HepG2 (cell line): Measurements from ENCODE around the gene CLASRP. TPM values are rescaled to one million over a fixed set of nuclear protein-coding genes. Genes with fewer than 3 reads are reported as not detected.

Source experiments
- ATAC-seq: fragments of 200-7000 bp; cut with Tn5 transposase; 3 replicates; pipeline ENCODE4 v1.9.1; 2020; ENCODE audit warnings: mild to moderate bottlenecking, moderate library complexity
- BruUV-seq: library from RNA; stranded (reverse); fragments of 400-500 nt; replicated peaks from 2 replicates; lab custom pipeline; 2021; lab: Mats Ljungman, UMichigan
- CTCF ChIA-PET: fragments of 300-600 bp; formaldehyde crosslinking; extraction: SDS; loops from one replicate; lab custom pipeline; 2021; ENCODE audit warnings: low total read pairs, inconsistent platforms, low intra/inter-chr PET ratio; lab: Yijun Ruan, JAX
- POLR2A ChIA-PET: fragments of 350-600 bp; sonication (Branson Sonifier 250); formaldehyde crosslinking; loops from one replicate; lab custom pipeline; 2020; ENCODE audit warnings: antibody characterized with exemption, inconsistent platforms; lab: Yijun Ruan, JAX
- DNase-seq: peaks from one replicate; pipeline ENCODE4 v3.0.0-alpha.2; 2015; ENCODE audit warnings: low spot score
- FAIRE-seq: peaks from 3 replicates; lab custom pipeline; 2011; peaks lifted over from hg19 to GRCh38; lab: Jason Lieb, UNC
- H2AFZ ChIP-seq: one replicate; pipeline ENCODE4 v1.6.1; 2011; ENCODE audit warnings: low read length, inconsistent platforms
- H3K27ac ChIP-seq: fragments of 300-600 bp; 3 replicates; pipeline ENCODE4 v1.8.0; 2011; ENCODE audit warnings: mixed run types, mild to moderate bottlenecking, mixed read lengths, low read length, inconsistent platforms; ENCODE audit not compliant: insufficient read depth; ENCODE audit errors: extremely low read length
- H3K27me3 ChIP-seq, 2 experiments: fragments of 200-600 bp in 1 of 2; 2 replicates in 1 of 2; 3 replicates in 1 of 2; pipeline versions ENCODE4 v1.6.0 to v1.8.0; 2011; ENCODE audit warnings: low read length in 2 of 2, mild to moderate bottlenecking in 2 of 2, moderate library complexity in 2 of 2, inconsistent platforms in 1 of 2; ENCODE audit not compliant: insufficient read depth in 2 of 2, control insufficient read depth in 1 of 2
- H3K36me3 ChIP-seq, 2 experiments: fragments of 200-600 bp in 1 of 2; replicated peaks in 1 of 2; 2 replicates in 1 of 2; 3 replicates in 1 of 2; pipeline versions ENCODE4 v1.5.1 to v1.8.0; 2011; ENCODE audit warnings: low read length in 2 of 2, inconsistent platforms in 1 of 2; ENCODE audit not compliant: insufficient read depth in 2 of 2, control insufficient read depth in 1 of 2
- H3K4me1 ChIP-seq: 2 replicates; pipeline ENCODE4 v1.5.1; 2012; ENCODE audit warnings: low read length, inconsistent platforms; ENCODE audit not compliant: insufficient read depth
- H3K4me2 ChIP-seq: 2 replicates; pipeline ENCODE4 v1.6.0; 2011; ENCODE audit warnings: low read depth, low read length, inconsistent platforms
- H3K4me3 ChIP-seq, 3 experiments: fragments of 200-600 bp in 1 of 3; sonication (generic), shearing (Covaris generic) in 1 of 3; replicated peaks in 1 of 3; 2 replicates each; pipeline ENCODE4 v1.5.1; 2011 to 2016; ENCODE audit warnings: low read length in 3 of 3, inconsistent platforms in 2 of 3, low read depth in 2 of 3, mild to moderate bottlenecking in 2 of 3, control low read depth in 1 of 3, mixed read lengths in 1 of 3; ENCODE audit not compliant: insufficient read depth in 1 of 3
- H3K79me2 ChIP-seq: one replicate; pipeline ENCODE4 v1.6.1; 2011; ENCODE audit warnings: low read length, inconsistent platforms; ENCODE audit not compliant: insufficient read depth
- H3K9ac ChIP-seq: 2 replicates; pipeline ENCODE4 v1.6.0; 2011; ENCODE audit warnings: mild to moderate bottlenecking, low read depth, low read length, inconsistent platforms; ENCODE audit not compliant: insufficient read depth
- H3K9me3 ChIP-seq: 2 replicates; pipeline ENCODE4 v1.5.1; 2012; ENCODE audit warnings: mild to moderate bottlenecking, low read length
- H4K20me1 ChIP-seq: 2 replicates; pipeline ENCODE4 v1.6.0; 2011; ENCODE audit warnings: inconsistent platforms, mild to moderate bottlenecking, low read length, moderate library complexity; ENCODE audit not compliant: insufficient read depth
- AFF4 ChIP-seq: sonication (generic); formaldehyde crosslinking; IDR thresholded peaks from 2 replicates; pipeline ENCODE4 v1.4.0; 2020; ENCODE audit warnings: missing genetic modification reagents
- CENPX ChIP-seq: sonication (generic); formaldehyde crosslinking; IDR thresholded peaks from 2 replicates; pipeline ENCODE4 v1.9.0; 2021; ENCODE audit warnings: mild to moderate bottlenecking, missing genetic modification reagents, moderate library complexity
- KAT7 ChIP-seq: IDR thresholded peaks from 2 replicates; pipeline ENCODE4 v1.6.1; 2018; ENCODE audit warnings: borderline replicate concordance, missing compliant biosample characterization
- KDM1A ChIP-seq: IDR thresholded peaks from 2 replicates; pipeline ENCODE4 v1.6.1; 2016; ENCODE audit warnings: missing compliant biosample characterization
- NKX3-1 ChIP-seq: sonication (generic); formaldehyde crosslinking; IDR thresholded peaks from 2 replicates; pipeline ENCODE4 v1.5.0; 2020; ENCODE audit warnings: missing genetic modification reagents
- NPAS2 ChIP-seq: sonication (generic); formaldehyde crosslinking; IDR thresholded peaks from 2 replicates; pipeline ENCODE4 v1.8.0; 2022; ENCODE audit warnings: mild to moderate bottlenecking, missing genetic modification reagents, borderline replicate concordance
- PAF1 ChIP-seq: IDR thresholded peaks from 2 replicates; pipeline ENCODE4 v1.6.1; 2016; ENCODE audit warnings: missing genetic modification reagents, missing compliant biosample characterization
- SMARCC2 ChIP-seq: fragments of 450-650 bp; IDR thresholded peaks from 2 replicates; pipeline ENCODE4 v1.6.1; 2017; ENCODE audit warnings: antibody characterized with exemption, mild to moderate bottlenecking
- TAF15 ChIP-seq: fragments of 200-400 bp; formaldehyde crosslinking; IDR thresholded peaks from one replicate; pipeline ENCODE4 v1.6.1; 2018; ENCODE audit warnings: mild to moderate bottlenecking, low read depth, low read length; ENCODE audit not compliant: poor library complexity, severe bottlenecking
- ZFP41 ChIP-seq: sonication (generic); formaldehyde crosslinking; IDR thresholded peaks from 2 replicates; pipeline ENCODE4 v1.4.0; 2020; ENCODE audit warnings: mild to moderate bottlenecking, missing genetic modification reagents, borderline replicate concordance
- ZKSCAN5 ChIP-seq: sonication (generic); formaldehyde crosslinking; IDR thresholded peaks from 2 replicates; pipeline ENCODE4 v1.5.1; 2020; ENCODE audit warnings: mild to moderate bottlenecking, missing genetic modification reagents
- ZNF20 ChIP-seq: sonication (generic); formaldehyde crosslinking; IDR thresholded peaks from 2 replicates; pipeline ENCODE4 v1.4.0; 2020; ENCODE audit warnings: mild to moderate bottlenecking, moderate library complexity, missing genetic modification reagents
- ZNF558 ChIP-seq: sonication (generic); formaldehyde crosslinking; IDR thresholded peaks from 2 replicates; pipeline ENCODE4 v1.9.0; 2022; ENCODE audit warnings: mild to moderate bottlenecking, missing genetic modification reagents, borderline replicate concordance
- ZNF644 ChIP-seq: IDR thresholded peaks from 2 replicates; pipeline ENCODE4 v1.6.1; 2016; ENCODE audit warnings: low read depth
- WGBS: methylation state at CpG from one replicate; pipeline ENCODE4 v1.1.6; 2017; ENCODE audit warnings: low lambda C conversion rate; 5-methylcytosine and 5-hydroxymethylcytosine counted together
- in situ Hi-C: cut with HindIII; loops from 2 replicates; pipeline ENCODE4 v1.10.0; 2017; ENCODE audit warnings: low pct_unique_long_range_greater_than_20kb; ENCODE audit not compliant: extremely low pct_ligation_motif_present
- intact Hi-C: fragments of 100-400 bp; cut with micrococcal nuclease; formaldehyde crosslinking; loops from one replicate; pipeline ENCODE4 v1.10.0; 2022; ENCODE audit not compliant: unreplicated experiment
- polyA plus RNA-seq, 8 experiments: library from polyadenylated mRNA; depleted of rRNA in 3 of 8; stranded (reverse) in 7 of 8; unstranded in 1 of 8; fragments of >200 nt; fragmentation: Illumina TruSeq in 4 of 8; extraction: Trizol in 4 of 8; gene quantifications; 2 replicates each; pipeline versions ENCODE4 v1.2.1 to v1.2.3, GENCODE V29; 2011 to 2016; ENCODE audit warnings: low read depth in 4 of 8, missing spikeins in 1 of 8, mixed read lengths in 1 of 8; ENCODE audit not compliant: insufficient read depth in 1 of 8
- total RNA-seq, 5 experiments: library from RNA; depleted of rRNA; stranded (reverse); fragments of >200 nt; fragmentation: Illumina TruSeq; extraction: Trizol; gene quantifications; 2 replicates each; pipeline ENCODE4 v1.2.3, GENCODE V29; 2016; ENCODE audit warnings: low read depth in 1 of 5

Gene CLASRP
- total and polyA plus RNA-seq, 2 of the 13 experiments (the other 11 are each of a cell fraction or from before 2014, with no cell fraction given) = 32.0 to 51.4 TPM

- H3K79me2 ChIP-seq = no peaks in the 10 kb centered on the region
- FAIRE-seq (no peak), DNase-seq (no peak), ATAC-seq (no peak)
- H3K9ac ChIP-seq = no peak overlapping the region
- H3K4me2 ChIP-seq = no peak overlapping the region
- peaks cover 9% of the 10 kb centered on the region; the same call in 1 of the 2 replicates for H3K4me1 ChIP-seq
- 85% methylated on average over 5 of the region's 6 CpGs for WGBS
- in situ Hi-C loops (loop anchor here (10.0 kb wide), 1 partner anchor 114 kb away; no protein-coding TSS in a partner anchor), intact Hi-C loops (no loop called here)
- H3K4me3 ChIP-seq = no peak overlapping the region
- ChIA-PET POLR2A (no interaction called here), CTCF (no interaction called here)
- H4K20me1 ChIP-seq = no peaks in the 10 kb centered on the region
- no peaks in the 10 kb centered on the region for H3K9me3 ChIP-seq
- H3K27ac ChIP-seq = no peak overlapping the region
- no TSS peak for BruUV-seq
- no peaks in the 10 kb centered on the region; a peak in 1 of 5 replicates for H3K36me3 ChIP-seq
- no peak overlapping the region for H2AFZ ChIP-seq
- no peak for TF ChIP-seq KAT7
- no peak for TF ChIP-seq KDM1A (CRISPR knock-in tag)
- no peak for TF ChIP-seq ZKSCAN5 (CRISPR knock-in tag)
- TF ChIP-seq SMARCC2 = no peak
- TF ChIP-seq ZFP41 (CRISPR knock-in tag) = no peak
- TF ChIP-seq AFF4 (CRISPR knock-in tag) = no peak
- TF ChIP-seq TAF15 = no peak
- TF ChIP-seq CENPX (CRISPR knock-in tag) = no peak
- TF ChIP-seq NKX3-1 (CRISPR knock-in tag) = no peak
- no peak for TF ChIP-seq ZNF558 (CRISPR knock-in tag)
- TF ChIP-seq ZNF20 (CRISPR knock-in tag) = no peak
- TF ChIP-seq PAF1 (CRISPR knock-in tag) = no peak
- no peak for TF ChIP-seq ZNF644
- TF ChIP-seq NPAS2 (CRISPR knock-in tag) = no peak
- H3K27me3 ChIP-seq = no peaks in the 10 kb centered on the region
Observed at GRCh38 chr19:45010306-45010705, 28.5 kb upstream of the CLASRP start.
